Activated CD4-positive, alpha-beta T cell treated with anti-CD3 and anti-CD28 coated beads, Interleukin-2, amount 10 ng/mL, durations not matched to agents 24 days and 14 days (primary cell): Measurements from ENCODE around the gene MAB21L2. TPM values are rescaled to one million over a fixed set of nuclear protein-coding genes. Genes with fewer than 3 reads are reported as not detected.
"Not testable (repeated sequence)": the region's sequence is repeated elsewhere in the genome, so short reads cannot be mapped to it uniquely, and the experiment has no call there.

Experiments
- DNase-seq: peaks from one replicate; pipeline ENCODE4 v3.0.0; 2022
- H3K27ac Mint-ChIP-seq: one replicate; pipeline ENCODE4 v1.8.0; 2022; ENCODE audit warnings: mild to moderate bottlenecking, mixed read lengths
- H3K27me3 Mint-ChIP-seq: one replicate; pipeline ENCODE4 v1.8.0; 2022; ENCODE audit warnings: mixed read lengths
- H3K36me3 Mint-ChIP-seq: one replicate; pipeline ENCODE4 v1.8.0; 2022; ENCODE audit warnings: low read depth, mild to moderate bottlenecking, mixed read lengths
- H3K4me1 Mint-ChIP-seq: one replicate; pipeline ENCODE4 v1.8.0; 2021; ENCODE audit warnings: mixed read lengths
- H3K4me3 Mint-ChIP-seq: one replicate; pipeline ENCODE4 v1.8.0; 2022; ENCODE audit warnings: mild to moderate bottlenecking, moderate library complexity, mixed read lengths
- H3K9me3 Mint-ChIP-seq: one replicate; pipeline ENCODE4 v1.8.0; 2021; ENCODE audit warnings: mixed read lengths
- intact Hi-C: fragments of 100-400 bp; cut with micrococcal nuclease; formaldehyde crosslinking; loops from one replicate; pipeline ENCODE4 v1.15.1; 2023
- total RNA-seq: library from RNA; stranded (reverse); gene quantifications from 2 replicates; pipeline ENCODE4 v1.2.3, GENCODE V29; 2022

Gene MAB21L2
- not detected in 2 replicates for total RNA-seq

GRCh38 chr4:150582146-150582872 lies at the start of gene MAB21L2:
TSS of gene MAB21L2 (plus strand) at chr4:150582151. CDS start at chr4:150583030, 879 bp downstream.
- intact Hi-C loops: no loop called here

GRCh38 chr4:150533673-150534072 lies 48.3 kb upstream of the MAB21L2 start:
- no peaks in the 10 kb centered on the region for H3K27me3 Mint-ChIP-seq
- H3K9me3 Mint-ChIP-seq: no peaks in the 10 kb centered on the region
- H3K36me3 Mint-ChIP-seq: no peaks in the 10 kb centered on the region
- H3K4me1 Mint-ChIP-seq: no peaks in the 10 kb centered on the region
- no peak overlapping the region for H3K27ac Mint-ChIP-seq
- intact Hi-C loops: no loop called here
- no peak overlapping the region for H3K4me3 Mint-ChIP-seq
- no peak for DNase-seq

More at GRCh38 chr4:150582146-150582872, at the start of gene MAB21L2:
- Mint-ChIP-seq H3K4me3 (no peak within 1 kb of the TSS), H3K27me3 (no peaks in the 10 kb centered on the region), H3K27ac (no peak within 1 kb of the TSS), H3K36me3 (peaks cover 37% of the 10 kb centered on the region), H3K9me3 (no peaks in the 10 kb centered on the region), H3K4me1 (no peaks in the 10 kb centered on the region)
- no peak for DNase-seq

GRCh38 chr4:150534818-150535217 lies 47.1 kb upstream of the MAB21L2 start:
- Mint-ChIP-seq H3K36me3 (no peaks in the 10 kb centered on the region), H3K4me3 (no peak overlapping the region), H3K27me3 (no peaks in the 10 kb centered on the region), H3K9me3 (no peaks in the 10 kb centered on the region), H3K27ac (no peak overlapping the region), H3K4me1 (no peaks in the 10 kb centered on the region)
- intact Hi-C loops: no loop called here
- no peak for DNase-seq

- H3K27me3 Mint-ChIP-seq, intact Hi-C loops, H3K4me1 Mint-ChIP-seq, H3K9me3 Mint-ChIP-seq, H3K4me3 Mint-ChIP-seq, DNase-seq, H3K27ac Mint-ChIP-seq, H3K36me3 Mint-ChIP-seq: not testable (repeated sequence)
Measured at GRCh38 chr4:150537911-150538310, 44.0 kb upstream of the MAB21L2 start.

GRCh38 chr4:150540536-150540935 lies 41.4 kb upstream of the MAB21L2 start:
- H3K27ac Mint-ChIP-seq: no peak overlapping the region
- no peak for DNase-seq
- H3K4me3 Mint-ChIP-seq: no peak overlapping the region
- H3K9me3 Mint-ChIP-seq: no peaks in the 10 kb centered on the region
- no peaks in the 10 kb centered on the region for H3K36me3 Mint-ChIP-seq
- intact Hi-C loops: no loop called here
- no peaks in the 10 kb centered on the region for H3K27me3 Mint-ChIP-seq
- peaks cover 1% of the 10 kb centered on the region for H3K4me1 Mint-ChIP-seq

GRCh38 chr4:150540959-150541360 lies 41.0 kb upstream of the MAB21L2 start:
- intact Hi-C loops: no loop called here
- Mint-ChIP-seq H3K4me3 (no peak overlapping the region), H3K27me3 (no peaks in the 10 kb centered on the region), H3K9me3 (no peaks in the 10 kb centered on the region), H3K27ac (no peak overlapping the region), H3K4me1 (peaks cover 1% of the 10 kb centered on the region), H3K36me3 (no peaks in the 10 kb centered on the region)
- DNase-seq: no peak

- Mint-ChIP-seq H3K36me3 (no peaks in the 10 kb centered on the region), H3K27me3 (no peaks in the 10 kb centered on the region), H3K4me1 (peaks cover 1% of the 10 kb centered on the region), H3K4me3 (no peak overlapping the region), H3K9me3 (no peaks in the 10 kb centered on the region), H3K27ac (no peak overlapping the region)
- no peak for DNase-seq
- intact Hi-C loops: no loop called here
Measured at GRCh38 chr4:150541681-150542080, 40.3 kb upstream of the MAB21L2 start.

GRCh38 chr4:150543042-150543441 lies 38.9 kb upstream of the MAB21L2 start:
- no peak overlapping the region for H3K27ac Mint-ChIP-seq
- H3K4me1 Mint-ChIP-seq: peaks cover 3% of the 10 kb centered on the region
- no peaks in the 10 kb centered on the region for H3K27me3 Mint-ChIP-seq
- H3K9me3 Mint-ChIP-seq: no peaks in the 10 kb centered on the region
- H3K36me3 Mint-ChIP-seq: no peaks in the 10 kb centered on the region
- no peak for DNase-seq
- no peak overlapping the region for H3K4me3 Mint-ChIP-seq
- intact Hi-C loops: no loop called here

GRCh38 chr4:150546286-150546685 lies 35.7 kb upstream of the MAB21L2 start:
- Mint-ChIP-seq H3K4me3 (no peak overlapping the region), H3K36me3 (no peaks in the 10 kb centered on the region), H3K9me3 (no peaks in the 10 kb centered on the region), H3K4me1 (peaks cover 2% of the 10 kb centered on the region), H3K27me3 (no peaks in the 10 kb centered on the region), H3K27ac (no peak overlapping the region)
- DNase-seq: no peak
- intact Hi-C loops: no loop called here

- no peak for DNase-seq
- intact Hi-C loops: no loop called here
- Mint-ChIP-seq H3K4me3 (no peak overlapping the region), H3K27ac (no peak overlapping the region), H3K4me1 (peaks cover 2% of the 10 kb centered on the region), H3K27me3 (no peaks in the 10 kb centered on the region), H3K36me3 (peaks cover 2% of the 10 kb centered on the region), H3K9me3 (no peaks in the 10 kb centered on the region)
Measured at GRCh38 chr4:150547154-150547838, 34.7 kb upstream of the MAB21L2 start.

- H3K27me3 Mint-ChIP-seq, H3K36me3 Mint-ChIP-seq, H3K4me3 Mint-ChIP-seq, H3K9me3 Mint-ChIP-seq, H3K27ac Mint-ChIP-seq, H3K4me1 Mint-ChIP-seq, DNase-seq, intact Hi-C loops: not testable (repeated sequence)
Measured at GRCh38 chr4:150557811-150558210, 24.1 kb upstream of the MAB21L2 start.

GRCh38 chr4:150561143-150561737 lies 20.7 kb upstream of the MAB21L2 start:
- H3K36me3 Mint-ChIP-seq: peaks cover 9% of the 10 kb centered on the region
- H3K9me3 Mint-ChIP-seq: peaks cover 11% of the 10 kb centered on the region
- no peaks in the 10 kb centered on the region for H3K4me1 Mint-ChIP-seq
- intact Hi-C loops: no loop called here
- no peaks in the 10 kb centered on the region for H3K27me3 Mint-ChIP-seq
- no peak overlapping the region for H3K27ac Mint-ChIP-seq
- no peak for DNase-seq
- H3K4me3 Mint-ChIP-seq: no peak overlapping the region

GRCh38 chr4:150562250-150562649 lies 19.7 kb upstream of the MAB21L2 start:
- no peak overlapping the region for H3K27ac Mint-ChIP-seq
- no peaks in the 10 kb centered on the region for H3K27me3 Mint-ChIP-seq
- intact Hi-C loops: no loop called here

GRCh38 chr4:150562751-150563150 lies 19.2 kb upstream of the MAB21L2 start:
- no peaks in the 10 kb centered on the region for H3K27me3 Mint-ChIP-seq
- DNase-seq: no peak
- H3K4me3 Mint-ChIP-seq: no peak overlapping the region
- no peak overlapping the region for H3K27ac Mint-ChIP-seq
- peaks cover 9% of the 10 kb centered on the region for H3K36me3 Mint-ChIP-seq
- intact Hi-C loops: no loop called here
- no peaks in the 10 kb centered on the region for H3K4me1 Mint-ChIP-seq
- peaks cover 11% of the 10 kb centered on the region for H3K9me3 Mint-ChIP-seq

More at GRCh38 chr4:150562250-150562649, 19.7 kb upstream of the MAB21L2 start:
- H3K4me3 Mint-ChIP-seq: no peak overlapping the region
- peaks cover 11% of the 10 kb centered on the region for H3K9me3 Mint-ChIP-seq
- H3K36me3 Mint-ChIP-seq: peaks cover 9% of the 10 kb centered on the region
- no peak for DNase-seq
- no peaks in the 10 kb centered on the region for H3K4me1 Mint-ChIP-seq
